Calu3 (cell line): ENCODE data around the gene RHOBTB1. TPM values are rescaled to one million over a fixed set of nuclear protein-coding genes. Genes with fewer than 3 reads are reported as not detected.

Source experiments
- BruUV-seq: library from RNA; stranded (reverse); fragments of 400-500 nt; replicated peaks from 2 replicates; lab custom pipeline; 2021; lab: Mats Ljungman, UMichigan
- CTCF ChIA-PET: fragments of 300-600 bp; sonication (Branson Sonifier 250); formaldehyde crosslinking; loops from one replicate; lab custom pipeline; 2022; ENCODE audit warnings: antibody characterized with exemption; lab: Charles Lee
- DNase-seq: peaks from one replicate; pipeline ENCODE4 v3.0.0; 2022
- H3K27ac Mint-ChIP-seq: one replicate; pipeline ENCODE4 v1.8.0; 2022; ENCODE audit warnings: mixed read lengths; ENCODE audit not compliant: unreplicated experiment
- H3K27me3 Mint-ChIP-seq: one replicate; pipeline ENCODE4 v1.8.0; 2022; ENCODE audit warnings: mixed read lengths; ENCODE audit not compliant: unreplicated experiment
- H3K36me3 Mint-ChIP-seq: one replicate; pipeline ENCODE4 v1.8.0; 2022; ENCODE audit warnings: mild to moderate bottlenecking, moderate library complexity, mixed read lengths; ENCODE audit not compliant: insufficient read depth, unreplicated experiment
- H3K4me1 Mint-ChIP-seq: one replicate; pipeline ENCODE4 v1.8.0; 2022; ENCODE audit warnings: mild to moderate bottlenecking, low read depth, mixed read lengths; ENCODE audit not compliant: unreplicated experiment
- H3K4me3 Mint-ChIP-seq: one replicate; pipeline ENCODE4 v1.8.0; 2022; ENCODE audit warnings: mild to moderate bottlenecking, low read depth, moderate library complexity, mixed read lengths; ENCODE audit not compliant: unreplicated experiment
- H3K9me3 Mint-ChIP-seq: one replicate; pipeline ENCODE4 v1.8.0; 2022; ENCODE audit warnings: low read depth, mixed read lengths; ENCODE audit not compliant: unreplicated experiment
- CTCF ChIP-seq: fragments of 200-600 bp; IDR thresholded peaks from one replicate; pipeline ENCODE4 v1.8.0; 2022; ENCODE audit warnings: antibody characterized with exemption; ENCODE audit not compliant: unreplicated experiment
- intact Hi-C: fragments of 100-400 bp; cut with micrococcal nuclease; formaldehyde crosslinking; loops from one replicate; pipeline ENCODE4 v1.10.0; 2022; ENCODE audit not compliant: unreplicated experiment
- total RNA-seq: library from RNA; stranded (reverse); gene quantifications from 2 replicates; pipeline ENCODE4 v1.2.3, GENCODE V29; 2022

RHOBTB1 gene
- total RNA-seq, 1 experiment from 2014 or later: 9.8 TPM

- Mint-ChIP-seq H3K9me3 (peaks cover 3% of the 10 kb centered on the region), H3K4me1 (no peaks in the 10 kb centered on the region), H3K27ac (no peak overlapping the region), H3K36me3 (no peaks in the 10 kb centered on the region), H3K4me3 (no peak overlapping the region), H3K27me3 (peaks cover 14% of the 10 kb centered on the region)
- intact Hi-C loops: no loop called here
- no peak for DNase-seq
- TF ChIP-seq CTCF: no peak
- CTCF ChIA-PET: no interaction called here
- no TSS peak for BruUV-seq
Observed at GRCh38 chr10:60862517-60862916, 81.5 kb downstream of the RHOBTB1 start.

- intact Hi-C loops: no loop called here
- H3K4me3 Mint-ChIP-seq: no peak overlapping the region
- no peaks in the 10 kb centered on the region for H3K36me3 Mint-ChIP-seq
- BruUV-seq: no TSS peak
- no peak for TF ChIP-seq CTCF
- CTCF ChIA-PET: no interaction called here
- H3K27me3 Mint-ChIP-seq: peaks cover 1% of the 10 kb centered on the region
- no peak overlapping the region for H3K27ac Mint-ChIP-seq
- H3K4me1 Mint-ChIP-seq: no peaks in the 10 kb centered on the region
- no peaks in the 10 kb centered on the region for H3K9me3 Mint-ChIP-seq
- no peak for DNase-seq
Observed at GRCh38 chr10:60856405-60856804, 87.6 kb downstream of the RHOBTB1 start.

GRCh38 chr10:60853637-60854036, 90.3 kb downstream of the RHOBTB1 start:
- no peak overlapping the region for H3K27ac Mint-ChIP-seq
- BruUV-seq: no TSS peak
- no peak overlapping the region for H3K4me3 Mint-ChIP-seq
- H3K4me1 Mint-ChIP-seq: no peaks in the 10 kb centered on the region
- no peaks in the 10 kb centered on the region for H3K9me3 Mint-ChIP-seq
- CTCF ChIA-PET: no interaction called here
- no peak for TF ChIP-seq CTCF
- no peak for DNase-seq
- no peaks in the 10 kb centered on the region for H3K27me3 Mint-ChIP-seq
- intact Hi-C loops: no loop called here
- no peaks in the 10 kb centered on the region for H3K36me3 Mint-ChIP-seq

GRCh38 chr10:60853107-60853506, 90.9 kb downstream of the RHOBTB1 start:
- Mint-ChIP-seq H3K4me1 (no peaks in the 10 kb centered on the region), H3K9me3 (no peaks in the 10 kb centered on the region), H3K36me3 (no peaks in the 10 kb centered on the region), H3K4me3 (no peak overlapping the region), H3K27me3 (no peaks in the 10 kb centered on the region), H3K27ac (no peak overlapping the region)
- no peak for TF ChIP-seq CTCF
- CTCF ChIA-PET: no interaction called here
- intact Hi-C loops: no loop called here
- BruUV-seq: no TSS peak
- DNase-seq: no peak
